ENCODE results near the gene MRPL32. TPM values are rescaled to one million over a fixed set of nuclear protein-coding genes. Genes with fewer than 3 reads are reported as not detected.

The MRPL32 gene
- total RNA-seq, 4 donors from 2014 or later: 48.9 to 61.4 (median 55.8) TPM

DNA sequence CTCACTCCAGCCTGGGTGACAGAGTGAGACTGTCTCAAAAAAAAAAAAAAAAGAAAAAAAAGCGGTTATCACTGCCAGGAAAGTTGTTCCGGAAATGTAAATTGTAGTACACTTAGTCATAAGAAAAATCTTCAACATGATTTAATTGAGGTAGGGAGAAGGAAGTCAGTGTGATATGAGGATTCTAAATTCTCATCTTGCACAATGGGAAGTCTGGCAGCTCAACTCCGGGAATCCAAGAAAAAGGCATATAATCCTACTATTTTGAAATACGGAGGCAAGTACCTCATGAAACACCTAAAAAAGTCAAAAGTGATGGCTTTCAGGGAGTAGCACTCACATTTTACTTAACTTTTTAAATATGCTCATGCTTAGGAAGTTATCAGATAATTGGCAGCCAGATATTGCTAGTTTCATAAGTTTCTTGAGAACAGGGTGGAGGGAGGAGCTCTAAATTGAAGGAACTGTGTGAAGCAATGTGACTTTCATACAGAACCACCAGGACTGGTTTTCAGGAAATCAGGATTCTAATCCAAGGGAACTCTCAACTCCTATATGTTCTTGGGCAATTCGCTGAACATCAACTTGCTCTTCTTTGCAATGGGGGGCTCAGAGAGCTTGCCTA is 17.6 kb upstream of the MRPL32 start:
- WGBS, 2 donors: 43 to 48% methylated on average over 4 of the region's 5 CpGs
- no peaks in the 10 kb centered on the region for H3K9me3 ChIP-seq
- H3K36me3 ChIP-seq: peaks cover 0 to 43% (median 13%) of the 10 kb centered on the region in 3 donors
- no peak overlapping the region for H3K4me3 ChIP-seq
- intact Hi-C loops (cut with DNase I): no loop called here
- H3K4me1 ChIP-seq: peaks cover 4 to 32% (median 11%) of the 10 kb centered on the region in 3 donors
- TF ChIP-seq POLR2A (IDR thresholded peaks at IDR 0.05): no peak
- no peak for TF ChIP-seq CTCF (IDR thresholded peaks at IDR 0.05)
- H3K27ac ChIP-seq: peak overlapping the region in 3 of 4 donors; percentile 24 to 54 (median 51)
- no peaks in the 10 kb centered on the region for H3K27me3 ChIP-seq
- DNase-seq: no peak

GRCh38 chr7:42915356-42915755 is 16.8 kb upstream of the MRPL32 start:
- Histone ChIP-seq H3K4me1 (peaks cover 4 to 28% (median 11%) of the 10 kb centered on the region in 3 donors), H3K36me3 (peaks cover 0 to 51% (median 18%) of the 10 kb centered on the region in 3 donors), H3K27ac (peak overlapping the region in 1 of 4 donors; percentile 54), H3K27me3 (no peaks in the 10 kb centered on the region), H3K9me3 (no peaks in the 10 kb centered on the region), H3K4me3 (no peak overlapping the region)
- intact Hi-C loops (cut with DNase I): no loop called here
- DNase-seq: no peak
- TF ChIP-seq CTCF (IDR thresholded peaks at IDR 0.05): no peak
- TF ChIP-seq POLR2A (IDR thresholded peaks at IDR 0.05): no peak
- 24 to 33% methylated on average over 1 of the region's 1 CpG for WGBS, 2 donors

GRCh38 chr7:42922017-42922753 is 10.0 kb upstream of the MRPL32 start:
- H3K27me3 ChIP-seq: no peaks in the 10 kb centered on the region
- DNase-seq: no peak
- WGBS, 2 donors: 92 to 95% methylated on average over 3 of the region's 3 CpGs
- H3K9me3 ChIP-seq: no peaks in the 10 kb centered on the region
- intact Hi-C loops (cut with DNase I): no loop called here
- peaks cover 0 to 100% (median 35%) of the 10 kb centered on the region in 3 donors for H3K36me3 ChIP-seq
- TF ChIP-seq POLR2A (IDR thresholded peaks at IDR 0.05): no peak
- no peak for TF ChIP-seq CTCF (IDR thresholded peaks at IDR 0.05)
- peaks cover 0 to 22% (median 0%) of the 10 kb centered on the region in 3 donors for H3K4me1 ChIP-seq
- no peak overlapping the region for H3K27ac ChIP-seq
- H3K4me3 ChIP-seq: no peak overlapping the region

DNA sequence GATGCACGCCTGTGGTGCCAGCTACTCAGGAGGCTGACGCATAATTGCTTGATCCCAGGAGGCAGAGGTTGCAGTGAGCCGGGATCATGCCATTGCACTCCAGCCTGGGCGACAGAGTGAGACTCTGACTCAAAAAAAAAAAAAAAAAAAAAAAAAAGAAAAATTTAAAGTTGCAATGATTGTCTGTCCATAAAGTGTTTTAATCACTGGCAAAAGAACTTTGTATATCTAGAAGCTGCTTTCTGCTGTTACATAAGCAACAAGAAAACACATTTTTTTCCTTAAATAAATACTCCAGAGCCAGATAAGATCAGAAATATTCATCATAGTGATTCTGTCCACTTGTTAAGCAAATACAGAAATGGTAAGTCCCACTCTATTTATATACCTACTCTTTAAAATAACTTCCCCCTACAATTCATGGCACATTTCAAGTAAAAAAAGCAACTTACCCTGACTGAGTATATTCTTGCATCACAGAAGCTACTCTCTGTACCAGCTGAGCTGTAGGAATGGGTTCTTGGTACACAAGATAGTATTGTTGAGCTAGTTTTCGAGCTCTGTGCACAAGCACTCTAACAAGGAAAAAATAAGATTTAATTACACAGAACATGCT is 7.8 kb upstream of the MRPL32 start:
- H3K27ac ChIP-seq: no peak overlapping the region
- 94 to 96% methylated on average over 5 of the region's 5 CpGs for WGBS, 2 donors
- H3K4me1 ChIP-seq: peaks cover 0 to 43% (median 13%) of the 10 kb centered on the region in 3 donors
- H3K4me3 ChIP-seq: no peak overlapping the region
- intact Hi-C loops (cut with DNase I): no loop called here
- H3K36me3 ChIP-seq: peaks cover 0 to 84% (median 35%) of the 10 kb centered on the region in 3 donors
- H3K9me3 ChIP-seq: no peaks in the 10 kb centered on the region
- no peaks in the 10 kb centered on the region for H3K27me3 ChIP-seq
- DNase-seq: no peak
- no peak for TF ChIP-seq CTCF (IDR thresholded peaks at IDR 0.05)

DNA sequence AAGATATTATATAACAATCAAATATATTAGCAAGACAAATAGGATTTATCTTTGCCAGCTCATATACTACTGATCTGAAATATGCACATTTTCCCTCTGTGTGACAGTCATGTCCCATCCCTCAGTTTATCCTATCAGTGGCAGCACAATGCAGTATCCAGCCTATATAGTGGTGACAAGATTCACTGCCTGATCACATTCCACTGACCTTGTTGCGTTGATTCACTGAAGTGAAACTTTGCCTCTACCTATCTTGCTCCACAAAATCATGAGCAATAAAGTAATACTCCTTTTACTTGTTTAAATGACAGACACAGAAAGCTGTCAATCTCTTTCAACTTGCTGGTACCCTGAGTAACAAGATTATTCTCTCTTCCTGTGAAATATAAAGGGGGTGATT is 6.5 kb upstream of the MRPL32 start:
- peaks cover 6 to 56% (median 26%) of the 10 kb centered on the region in 3 donors for H3K4me1 ChIP-seq
- TF ChIP-seq CTCF (IDR thresholded peaks at IDR 0.05): no peak
- no peak for TF ChIP-seq POLR2A (IDR thresholded peaks at IDR 0.05)
- H3K27ac ChIP-seq: no peak overlapping the region
- intact Hi-C loops (cut with DNase I): no loop called here
- 59 to 100% methylated on average over 1 of the region's 1 CpG for WGBS, 2 donors
- no peaks in the 10 kb centered on the region for H3K9me3 ChIP-seq
- H3K4me3 ChIP-seq: no peak overlapping the region
- DNase-seq: no peak
- peaks cover 0 to 71% (median 28%) of the 10 kb centered on the region in 3 donors for H3K36me3 ChIP-seq
- no peaks in the 10 kb centered on the region for H3K27me3 ChIP-seq

Data from esophagus squamous epithelium (tissue), 5 donors.